CD4-positive, alpha-beta T cell (primary cell): Measurements from ENCODE around the gene CCSER1. TPM values are rescaled to one million over a fixed set of nuclear protein-coding genes. Genes with fewer than 3 reads are reported as not detected.

Experiments
- ATAC-seq: fragments of 200-7000 bp; cut with Tn5 transposase; one replicate; pipeline ENCODE4 v1.10.0; 2022; ENCODE audit warnings: mild to moderate bottlenecking; ENCODE audit not compliant: poor library complexity
- CTCF ChIA-PET: fragments of 350-600 bp; sonication (Branson Sonifier 250); formaldehyde crosslinking; loops from one replicate; lab custom pipeline; 2021; ENCODE audit warnings: antibody characterized with exemption, inconsistent platforms; lab: Charles Lee
- POLR2A ChIA-PET: fragments of 350-600 bp; sonication (Branson Sonifier 250); formaldehyde crosslinking; loops from one replicate; lab custom pipeline; 2021; ENCODE audit warnings: antibody characterized with exemption, inconsistent platforms; lab: Charles Lee
- DNase-seq, 14 experiments: peaks; one replicate each; pipeline ENCODE4 v3.0.0-alpha.2; 2013 to 2020; ENCODE audit warnings: mixed read lengths in 2 of 14
- H3K27ac ChIP-seq, 2 donors: one replicate each; pipeline versions ENCODE4 v1.5.1 to v1.7.0; 2013; ENCODE audit warnings: low read length in 2 of 2, low read depth in 1 of 2, mild to moderate bottlenecking in 1 of 2
- H3K27me3 ChIP-seq, 2 experiments: 1 replicate in 1 of 2; 2 replicates in 1 of 2; pipeline versions ENCODE4 v1.6.1 to v1.7.0; 2013; ENCODE audit warnings: low read length in 2 of 2, control low read depth in 1 of 2, mild to moderate bottlenecking in 1 of 2, moderate library complexity in 1 of 2; ENCODE audit not compliant: insufficient read depth in 2 of 2, control insufficient read depth in 1 of 2
- H3K36me3 ChIP-seq: one replicate; pipeline ENCODE4 v1.6.1; 2013; ENCODE audit warnings: low read length, control low read depth; ENCODE audit not compliant: insufficient read depth
- H3K4me1 ChIP-seq: one replicate; pipeline ENCODE4 v1.6.1; 2013; ENCODE audit warnings: low read length, control low read depth; ENCODE audit not compliant: insufficient read depth
- H3K4me3 ChIP-seq: one replicate; pipeline ENCODE4 v1.5.1; 2013; ENCODE audit warnings: mild to moderate bottlenecking, low read length, moderate library complexity
- H3K9me3 ChIP-seq, 2 experiments: 1 replicate in 1 of 2; 2 replicates in 1 of 2; pipeline versions ENCODE4 v1.6.1 to v1.7.0; 2013; ENCODE audit warnings: low read length in 2 of 2, mild to moderate bottlenecking in 2 of 2, control low read depth in 1 of 2, moderate library complexity in 1 of 2; ENCODE audit not compliant: control insufficient read depth in 1 of 2, insufficient read depth in 1 of 2
- H3K27ac Mint-ChIP-seq: one replicate; pipeline ENCODE4 v1.8.0; 2020; ENCODE audit warnings: mixed read lengths
- H3K27me3 Mint-ChIP-seq: one replicate; pipeline ENCODE4 v1.8.0; 2021; ENCODE audit warnings: mixed read lengths
- H3K36me3 Mint-ChIP-seq: one replicate; pipeline ENCODE4 v1.8.0; 2021; ENCODE audit warnings: low read depth, mixed read lengths
- H3K4me1 Mint-ChIP-seq: one replicate; pipeline ENCODE4 v1.8.0; 2021; ENCODE audit warnings: low read depth, mixed read lengths
- H3K4me3 Mint-ChIP-seq: one replicate; pipeline ENCODE4 v1.8.0; 2020; ENCODE audit warnings: mild to moderate bottlenecking, mixed read lengths
- H3K9me3 Mint-ChIP-seq: one replicate; pipeline ENCODE4 v1.8.0; 2020; ENCODE audit warnings: mixed read lengths
- CTCF ChIP-seq: fragments of 200-600 bp; IDR thresholded peaks from one replicate; pipeline ENCODE4 v1.8.0; 2022; ENCODE audit warnings: antibody characterized with exemption, mild to moderate bottlenecking
- intact Hi-C, 2 experiments: fragments of 100-400 bp; cut with DNase I in 1 of 2; cut with micrococcal nuclease in 1 of 2; formaldehyde crosslinking; loops; one replicate each; pipeline versions ENCODE4 v1.15.1 to v1.9.0; 2023 to 2025; cut with DNase I, micrococcal nuclease
- total RNA-seq, 174 experiments: library from RNA in 2 of 174; stranded (reverse) in 2 of 174; gene quantifications; one replicate each; pipeline ENCODE4 v1.2.3 and lab custom pipeline; 2021 to 2026

CCSER1 gene
- total RNA-seq, 2 experiments from 2014 or later: 0.36 to 0.71 TPM

- ATAC-seq (no peak), DNase-seq (no peak)
- Histone ChIP-seq H3K27ac (no peak overlapping the region), H3K27me3 (no peaks in the 10 kb centered on the region), H3K36me3 (no peaks in the 10 kb centered on the region), H3K9me3 (no peaks in the 10 kb centered on the region), H3K4me1 (no peaks in the 10 kb centered on the region), H3K4me3 (no peak overlapping the region)
- H3K27me3 Mint-ChIP-seq: no peaks in the 10 kb centered on the region
- no peak overlapping the region for H3K27ac Mint-ChIP-seq
- no peak for TF ChIP-seq CTCF
- CTCF ChIA-PET: no interaction called here
- peaks cover 7% of the 10 kb centered on the region for H3K9me3 Mint-ChIP-seq
- H3K4me3 Mint-ChIP-seq: no peak overlapping the region
- no peaks in the 10 kb centered on the region for H3K36me3 Mint-ChIP-seq
- POLR2A ChIA-PET: no interaction called here
- intact Hi-C loops: no loop called here
- H3K4me1 Mint-ChIP-seq: no peaks in the 10 kb centered on the region
These were observed 1115.9 kb downstream of the CCSER1 start for GRCh38 chr4:91243132-91243531.

- H3K36me3 ChIP-seq: no peaks in the 10 kb centered on the region
- Mint-ChIP-seq H3K27me3 (no peaks in the 10 kb centered on the region), H3K9me3 (peaks cover 13% of the 10 kb centered on the region), H3K27ac (no peak overlapping the region), H3K4me3 (no peak overlapping the region), H3K36me3 (no peaks in the 10 kb centered on the region), H3K4me1 (no peaks in the 10 kb centered on the region)
- H3K27ac ChIP-seq: no peak overlapping the region
- intact Hi-C loops: no loop called here
- ChIA-PET POLR2A (no interaction called here), CTCF (no interaction called here)
- H3K4me1 ChIP-seq: no peaks in the 10 kb centered on the region
- H3K27me3 ChIP-seq: no peaks in the 10 kb centered on the region
- no peak for ATAC-seq
- H3K4me3 ChIP-seq: no peak overlapping the region
- TF ChIP-seq CTCF: no peak
- no peak for DNase-seq
- peaks cover 0 to 4% of the 10 kb centered on the region in 2 experiments for H3K9me3 ChIP-seq
These were observed 1128.8 kb downstream of the CCSER1 start for GRCh38 chr4:91256043-91256442.

- Mint-ChIP-seq H3K4me1 (no peaks in the 10 kb centered on the region), H3K36me3 (no peaks in the 10 kb centered on the region), H3K27me3 (no peaks in the 10 kb centered on the region), H3K9me3 (peaks cover 16% of the 10 kb centered on the region), H3K4me3 (no peak overlapping the region), H3K27ac (no peak overlapping the region)
- POLR2A ChIA-PET: no interaction called here
- no peak for ATAC-seq
- no peaks in the 10 kb centered on the region for H3K27me3 ChIP-seq
- intact Hi-C loops: no loop called here
- H3K27ac ChIP-seq: no peak overlapping the region
- CTCF ChIA-PET: no interaction called here
- no peaks in the 10 kb centered on the region for H3K4me1 ChIP-seq
- no peak overlapping the region for H3K4me3 ChIP-seq
- no peak for TF ChIP-seq CTCF
- no peaks in the 10 kb centered on the region for H3K36me3 ChIP-seq
- H3K9me3 ChIP-seq: peaks cover 0 to 4% of the 10 kb centered on the region in 2 experiments
- DNase-seq: no peak
These were observed 1129.6 kb downstream of the CCSER1 start for GRCh38 chr4:91256751-91257150.
